Neuron (in vitro differentiated cells): Measurements from ENCODE around the gene LRRC3.

Source experiments
- H2AFZ ChIP-seq: one replicate; pipeline ENCODE4 v1.6.1; 2013; ENCODE audit warnings: low read depth, mild to moderate bottlenecking, inconsistent platforms, low read length, moderate library complexity
- H3K27me3 ChIP-seq: one replicate; pipeline ENCODE4 v1.6.1; 2013; ENCODE audit warnings: low read length; ENCODE audit not compliant: insufficient read depth
- H3K36me3 ChIP-seq: one replicate; pipeline ENCODE4 v1.6.1; 2013; ENCODE audit warnings: low read length; ENCODE audit not compliant: insufficient read depth
- H3K4me1 ChIP-seq: one replicate; pipeline ENCODE4 v1.6.1; 2013; ENCODE audit warnings: low read length; ENCODE audit not compliant: insufficient read depth
- H3K4me3 ChIP-seq: 2 replicates; pipeline ENCODE4 v1.5.1; 2013; ENCODE audit warnings: mild to moderate bottlenecking, low read length, moderate library complexity
- H3K9me3 ChIP-seq: one replicate; pipeline ENCODE4 v1.6.1; 2013; ENCODE audit warnings: low read length

LRRC3 gene

GRCh38 chr21:44448651-44449131 lies 6.6 kb upstream of the LRRC3 start:
- no peak overlapping the region for H2AFZ ChIP-seq
- no peak overlapping the region for H3K4me3 ChIP-seq
- no peaks in the 10 kb centered on the region for H3K9me3 ChIP-seq
- peaks cover 5% of the 10 kb centered on the region for H3K4me1 ChIP-seq
- H3K27me3 ChIP-seq: peaks cover 5% of the 10 kb centered on the region
- H3K36me3 ChIP-seq: no peaks in the 10 kb centered on the region

- Histone ChIP-seq H3K36me3 (no peaks in the 10 kb centered on the region), H3K9me3 (no peaks in the 10 kb centered on the region), H3K27me3 (peaks cover 5% of the 10 kb centered on the region), H3K4me1 (peaks cover 5% of the 10 kb centered on the region), H3K4me3 (no peak overlapping the region), H2AFZ (no peak overlapping the region)
Measured at GRCh38 chr21:44449473-44450363, 5.6 kb upstream of the LRRC3 start.

GRCh38 chr21:44450402-44450801 lies 4.9 kb upstream of the LRRC3 start:
- Histone ChIP-seq H3K4me3 (no peak overlapping the region), H3K27me3 (peaks cover 5% of the 10 kb centered on the region), H3K36me3 (no peaks in the 10 kb centered on the region), H3K9me3 (no peaks in the 10 kb centered on the region), H3K4me1 (peaks cover 5% of the 10 kb centered on the region), H2AFZ (no peak overlapping the region)

GRCh38 chr21:44450999-44451398 lies 4.3 kb upstream of the LRRC3 start:
- no peaks in the 10 kb centered on the region for H3K36me3 ChIP-seq
- no peaks in the 10 kb centered on the region for H3K9me3 ChIP-seq
- no peak overlapping the region for H2AFZ ChIP-seq
- H3K27me3 ChIP-seq: peaks cover 5% of the 10 kb centered on the region
- H3K4me3 ChIP-seq: no peak overlapping the region
- peaks cover 5% of the 10 kb centered on the region for H3K4me1 ChIP-seq

GRCh38 chr21:44453120-44453519 lies 2.2 kb upstream of the LRRC3 start:
- peaks cover 2% of the 10 kb centered on the region for H3K9me3 ChIP-seq
- H3K4me3 ChIP-seq: no peak overlapping the region
- H3K36me3 ChIP-seq: peaks cover 4% of the 10 kb centered on the region
- H3K4me1 ChIP-seq: peaks cover 8% of the 10 kb centered on the region
- peaks cover 5% of the 10 kb centered on the region for H3K27me3 ChIP-seq
- H2AFZ ChIP-seq: no peak overlapping the region

GRCh38 chr21:44454058-44454457 lies 1.3 kb upstream of the LRRC3 start:
- H3K4me1 ChIP-seq: peaks cover 3% of the 10 kb centered on the region
- H3K9me3 ChIP-seq: peaks cover 2% of the 10 kb centered on the region
- peaks cover under 1% of the 10 kb centered on the region for H3K27me3 ChIP-seq
- H3K4me3 ChIP-seq: no peak overlapping the region
- H2AFZ ChIP-seq: no peak overlapping the region
- H3K36me3 ChIP-seq: peaks cover 4% of the 10 kb centered on the region

- Histone ChIP-seq H2AFZ (peak overlapping the region; percentile 69), H3K9me3 (peaks cover 2% of the 10 kb centered on the region), H3K4me3 (peak overlapping the region; percentile 49), H3K4me1 (peaks cover 3% of the 10 kb centered on the region), H3K36me3 (peaks cover 4% of the 10 kb centered on the region), H3K27me3 (no peaks in the 10 kb centered on the region)
Measured at GRCh38 chr21:44455524-44456213, 359 bp downstream of the LRRC3 start.

GRCh38 chr21:44456214-44456914 lies 1.1 kb downstream of the LRRC3 start:
- H3K4me3 ChIP-seq: peak overlapping the region; percentile 49
- peaks cover 2% of the 10 kb centered on the region for H3K9me3 ChIP-seq
- H3K36me3 ChIP-seq: peaks cover 4% of the 10 kb centered on the region
- peak overlapping the region; percentile 69 for H2AFZ ChIP-seq
- no peaks in the 10 kb centered on the region for H3K27me3 ChIP-seq
- H3K4me1 ChIP-seq: peaks cover 3% of the 10 kb centered on the region

- Histone ChIP-seq H3K9me3 (peaks cover 2% of the 10 kb centered on the region), H2AFZ (no peak overlapping the region), H3K4me1 (peaks cover 3% of the 10 kb centered on the region), H3K4me3 (no peak overlapping the region), H3K36me3 (peaks cover 4% of the 10 kb centered on the region), H3K27me3 (no peaks in the 10 kb centered on the region)
Measured at GRCh38 chr21:44456915-44457736, 1.8 kb downstream of the LRRC3 start.

GRCh38 chr21:44458971-44459711 lies 3.8 kb downstream of the LRRC3 start:
- Histone ChIP-seq H3K36me3 (peaks cover 4% of the 10 kb centered on the region), H3K4me1 (peaks cover 3% of the 10 kb centered on the region), H3K4me3 (no peak overlapping the region), H2AFZ (no peak overlapping the region), H3K27me3 (no peaks in the 10 kb centered on the region), H3K9me3 (peaks cover 2% of the 10 kb centered on the region)

GRCh38 chr21:44459712-44460440 lies 4.6 kb downstream of the LRRC3 start:
- Histone ChIP-seq H3K9me3 (peaks cover 2% of the 10 kb centered on the region), H3K4me3 (no peak overlapping the region), H3K4me1 (peaks cover 3% of the 10 kb centered on the region), H2AFZ (no peak overlapping the region), H3K27me3 (no peaks in the 10 kb centered on the region), H3K36me3 (peaks cover 4% of the 10 kb centered on the region)
